Activated naive CD4-positive, alpha-beta T cell treated with anti-CD3 and anti-CD28 coated beads, Interleukin-2, amount 50 U/mL, for 16 hours (primary cell): ENCODE data around the gene SUPT3H.

Experiments used
- DNase-seq: peaks from one replicate; pipeline ENCODE4 v3.0.0-alpha.2; 2020

SUPT3H gene

DNA sequence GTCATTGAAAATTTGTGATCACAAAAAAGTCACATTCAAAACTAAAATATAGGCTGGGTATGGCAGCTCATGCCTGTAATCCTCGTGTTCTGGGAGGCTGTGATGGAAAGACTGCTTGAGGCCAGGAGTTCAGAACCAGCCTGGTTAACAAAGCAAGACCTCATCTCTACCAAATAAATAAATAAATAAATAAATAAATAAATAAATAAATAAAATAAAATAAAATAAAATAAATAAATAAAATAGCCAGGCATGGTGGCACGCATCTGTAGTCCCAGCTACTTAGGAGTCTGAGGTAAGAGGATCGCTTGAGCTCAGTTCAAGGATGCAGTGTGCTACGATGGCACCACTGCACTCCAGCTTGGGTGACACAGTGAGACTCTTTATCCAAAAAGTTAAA lies 392.7 kb downstream of the SUPT3H start:
- DNase-seq: no peak

DNA sequence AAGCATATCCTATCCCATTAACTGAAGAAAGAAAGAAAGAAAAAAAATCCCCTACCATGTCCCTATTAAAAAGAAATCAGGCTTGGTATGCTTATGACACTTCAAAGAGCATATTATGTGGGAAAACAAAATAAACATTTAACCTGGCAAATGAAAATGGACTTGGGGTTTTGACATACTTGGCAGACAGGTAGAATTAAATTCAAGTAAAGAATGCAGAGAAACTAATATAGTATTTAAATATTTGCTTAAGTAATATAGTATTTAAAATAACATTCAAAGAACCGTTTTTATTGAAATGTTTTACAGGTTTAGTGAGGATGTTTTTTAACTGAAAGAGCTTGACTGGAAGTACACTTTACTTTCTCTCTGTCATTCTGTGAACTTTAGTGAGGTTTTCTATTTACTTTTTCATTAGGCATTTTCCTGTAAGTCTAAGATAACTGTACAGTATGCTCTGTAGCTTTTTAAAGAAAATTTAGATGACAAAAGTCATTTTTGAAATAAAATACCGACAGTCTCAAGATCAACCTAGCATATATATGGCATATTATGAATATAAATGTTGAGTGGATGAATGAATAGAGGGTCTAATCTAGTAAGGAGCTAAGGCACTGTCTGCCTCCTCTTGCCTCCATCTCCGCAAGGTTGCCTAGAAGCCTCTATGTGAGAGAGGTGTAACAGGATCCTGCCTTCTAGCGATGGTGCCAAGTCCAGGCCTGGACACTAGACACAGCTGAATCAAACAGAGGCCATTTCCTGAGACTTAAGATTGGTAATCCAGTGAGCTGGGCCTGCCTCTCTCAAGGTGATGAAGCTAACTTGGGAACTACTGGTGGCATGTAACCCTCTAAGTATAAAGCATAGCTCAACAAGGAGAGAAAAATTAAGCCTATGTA lies 394.0 kb downstream of the SUPT3H start:
- DNase-seq: no peak

DNA sequence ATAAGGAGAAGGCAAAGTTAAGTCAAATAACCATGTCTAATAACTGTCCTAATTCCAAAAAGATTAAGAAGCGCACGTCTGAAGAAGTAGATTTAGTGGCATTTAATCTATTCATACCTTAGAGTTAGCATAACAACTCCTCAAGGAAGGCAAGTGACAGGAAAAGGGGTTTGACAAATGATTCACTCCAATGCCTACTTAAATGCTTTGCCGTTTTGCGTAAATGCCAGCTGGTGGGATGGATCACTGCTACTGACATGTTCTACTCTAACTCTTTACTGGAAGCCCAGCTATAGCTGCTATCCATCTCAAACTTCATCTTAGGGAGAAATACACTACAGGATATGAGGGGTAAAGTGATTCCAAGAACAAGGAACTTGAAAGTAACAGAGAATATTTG lies 396.9 kb downstream of the SUPT3H start:
- DNase-seq: no peak

DNA sequence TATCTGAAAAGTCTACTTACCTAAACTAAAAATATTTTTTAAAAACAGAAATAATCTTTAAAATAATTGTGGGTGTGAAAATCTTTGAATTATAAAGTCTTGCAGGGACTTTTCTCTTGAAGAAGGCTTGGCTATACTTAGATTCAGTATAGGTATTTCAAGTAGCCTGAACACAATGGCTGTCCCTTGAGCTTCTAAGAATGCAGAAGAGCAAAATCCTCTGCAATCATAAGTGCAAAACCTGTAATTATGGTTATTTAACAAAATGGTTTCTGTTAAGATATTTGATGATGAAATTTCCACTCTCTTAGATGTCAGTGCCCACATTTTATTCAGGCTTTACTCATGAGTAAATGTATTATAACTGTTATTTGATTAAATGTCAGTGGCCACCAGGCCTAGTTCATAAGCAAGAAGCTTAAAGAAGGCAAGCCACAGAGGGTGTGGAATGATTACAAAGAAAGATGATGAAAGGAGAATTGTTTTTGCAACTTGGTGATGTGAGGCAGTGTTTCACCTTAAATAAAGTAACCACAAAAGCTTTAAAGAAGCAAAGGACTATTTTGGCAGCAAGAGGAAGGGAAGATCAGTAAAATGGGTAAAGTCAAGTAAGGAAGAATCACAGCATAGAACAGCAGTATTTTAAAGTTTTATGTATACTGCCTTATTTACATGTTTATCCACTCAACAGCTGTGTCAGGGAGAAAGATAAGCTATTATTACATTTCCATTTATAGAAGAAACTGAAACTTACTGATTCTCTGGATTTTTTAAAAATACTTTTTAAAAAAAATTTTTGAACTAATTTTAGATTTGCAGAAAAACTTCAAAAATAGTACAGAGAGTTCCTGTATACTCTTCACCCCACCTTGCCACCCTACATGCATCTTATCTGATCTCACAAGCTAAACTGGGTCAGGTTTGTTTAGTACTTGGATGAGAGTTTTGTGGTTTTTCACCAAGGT lies 400.8 kb downstream of the SUPT3H start:
- DNase-seq: no peak

DNA sequence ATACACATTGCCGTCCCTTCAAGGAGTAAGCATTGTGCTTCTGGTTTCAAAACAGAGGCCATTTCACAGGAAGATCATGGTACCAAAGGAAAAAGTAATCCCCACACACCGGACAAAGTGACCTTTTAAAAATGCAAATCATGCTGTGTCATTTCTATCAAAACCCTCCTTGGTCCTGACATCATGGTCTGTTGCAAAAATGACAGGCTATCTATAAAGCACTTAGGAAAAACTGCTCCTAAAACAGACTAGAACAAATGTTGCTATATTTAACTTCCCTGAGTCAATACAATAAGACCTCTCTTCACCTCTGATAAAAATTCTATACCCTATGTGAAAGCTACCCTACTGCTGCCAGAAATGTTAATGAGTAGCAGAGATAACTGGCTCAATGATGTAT lies 403.2 kb downstream of the SUPT3H start:
- no peak for DNase-seq

DNA sequence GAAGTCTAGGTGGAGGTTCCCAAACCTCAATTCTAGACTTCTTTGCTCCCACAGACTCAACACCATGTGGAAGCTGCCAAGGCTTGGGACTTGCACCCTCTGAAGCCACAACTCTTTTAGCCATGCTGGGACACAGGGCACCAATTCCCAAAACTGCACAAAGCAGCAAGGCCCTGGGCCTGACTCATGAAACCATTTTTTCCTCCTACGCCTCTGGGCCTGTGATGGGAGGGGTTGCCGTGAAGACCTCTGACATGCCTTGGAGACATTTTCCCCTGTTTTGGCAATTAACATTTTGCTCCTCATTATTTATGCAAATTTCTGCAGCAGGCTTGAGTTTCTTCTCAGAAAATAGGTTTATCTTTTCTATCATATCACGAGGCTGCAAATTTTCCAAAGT lies 405.0 kb downstream of the SUPT3H start:
- DNase-seq: no peak

DNA sequence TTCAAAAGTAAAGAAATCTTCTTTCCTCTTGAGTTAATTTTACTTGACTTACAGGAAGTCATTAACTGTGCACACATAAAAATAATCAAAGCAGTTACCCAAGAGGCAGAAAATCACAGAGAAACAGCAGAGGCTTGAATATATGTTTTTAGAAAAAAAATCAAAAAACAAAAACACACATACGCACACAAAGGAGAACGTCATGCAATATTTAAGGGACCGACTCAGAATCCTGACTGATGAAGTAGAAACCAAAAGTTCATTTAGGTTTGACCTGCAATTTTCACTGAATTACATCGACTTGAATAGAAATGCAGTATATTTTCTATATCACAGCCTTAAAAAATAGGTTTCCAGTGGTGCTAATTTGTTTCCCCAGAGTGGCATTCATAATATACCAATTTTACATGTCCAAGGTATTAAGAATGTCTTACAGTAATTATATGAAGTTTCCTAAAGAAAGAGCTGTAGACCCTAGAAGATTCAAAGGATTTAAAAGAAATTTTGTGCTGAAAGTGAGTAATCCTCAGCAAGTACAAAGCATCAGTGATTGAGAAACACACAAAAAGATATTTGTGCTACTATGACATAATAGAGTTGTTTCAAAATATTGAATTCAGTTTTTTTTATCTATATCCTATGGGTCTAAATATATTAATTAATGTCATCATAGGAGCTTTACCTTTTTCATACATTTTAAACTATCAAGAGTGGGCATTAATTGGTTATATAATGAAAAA lies 408.1 kb downstream of the SUPT3H start:
- no peak for DNase-seq

DNA sequence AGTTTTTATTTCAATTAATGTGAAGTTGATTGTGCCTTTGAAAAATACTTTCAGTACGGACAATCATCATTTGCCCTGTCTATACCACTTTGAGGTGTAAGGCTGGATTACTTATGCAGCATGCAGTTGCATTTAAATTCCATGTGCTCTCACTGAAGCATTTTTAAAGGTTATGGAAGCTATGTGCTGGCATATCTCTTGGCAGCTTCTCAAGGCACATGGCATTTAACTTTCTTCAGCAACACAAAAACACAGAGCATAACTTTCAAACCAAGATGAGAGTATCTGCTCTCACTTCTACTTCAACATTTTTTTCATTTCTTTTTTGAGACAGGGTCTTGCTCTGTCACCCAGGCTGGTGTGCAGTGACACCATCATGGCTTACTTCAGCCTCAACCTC lies 410.3 kb downstream of the SUPT3H start:
- no peak for DNase-seq

DNA sequence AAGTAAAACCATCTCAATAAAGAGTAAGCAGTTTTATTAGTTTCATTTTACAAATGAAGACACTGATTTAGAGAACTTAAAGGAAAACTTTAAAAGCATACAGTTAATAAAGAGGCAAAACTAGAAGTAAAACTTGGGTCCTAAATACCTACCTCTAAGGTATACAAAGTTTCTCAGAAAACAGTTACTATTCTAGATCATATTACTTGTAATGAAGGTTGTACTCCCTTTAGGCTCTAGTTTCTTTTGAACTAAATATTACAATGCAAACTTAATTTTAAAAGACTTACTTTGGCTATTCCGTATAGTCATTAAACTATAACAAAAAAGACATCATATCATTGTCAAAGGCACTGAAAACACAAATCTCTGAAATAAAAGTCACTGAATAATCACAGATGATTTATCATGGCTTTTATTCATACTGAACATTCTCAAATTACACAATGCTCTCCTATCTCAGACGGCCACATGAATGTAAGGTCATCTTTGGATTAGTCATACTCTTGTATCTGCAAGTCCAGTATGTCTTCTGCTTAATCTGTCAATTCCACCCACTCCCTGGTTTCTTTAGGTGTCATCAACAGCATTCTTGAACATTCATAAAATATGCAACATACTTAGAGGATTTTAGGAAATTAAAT lies 411.2 kb downstream of the SUPT3H start:
- DNase-seq: no peak

DNA sequence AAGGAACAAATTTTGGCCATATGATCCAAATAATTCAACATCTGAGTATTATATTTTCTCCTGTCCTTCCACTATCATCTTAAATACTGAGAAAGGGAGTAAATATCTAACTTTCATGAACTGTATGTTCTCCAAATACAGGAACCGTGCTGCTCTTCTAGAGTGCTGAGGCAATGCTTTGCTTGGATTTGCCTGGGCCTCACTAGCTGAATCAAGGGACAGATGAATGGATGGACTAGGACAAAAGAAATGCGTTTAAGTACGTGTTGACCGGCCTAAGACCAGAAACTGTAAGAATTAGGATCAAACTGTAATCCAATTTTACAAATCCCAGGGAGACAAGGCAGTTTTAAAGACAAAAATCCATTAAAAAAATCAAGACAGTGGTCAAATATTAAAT lies 412.0 kb downstream of the SUPT3H start:
- DNase-seq: no peak

DNA sequence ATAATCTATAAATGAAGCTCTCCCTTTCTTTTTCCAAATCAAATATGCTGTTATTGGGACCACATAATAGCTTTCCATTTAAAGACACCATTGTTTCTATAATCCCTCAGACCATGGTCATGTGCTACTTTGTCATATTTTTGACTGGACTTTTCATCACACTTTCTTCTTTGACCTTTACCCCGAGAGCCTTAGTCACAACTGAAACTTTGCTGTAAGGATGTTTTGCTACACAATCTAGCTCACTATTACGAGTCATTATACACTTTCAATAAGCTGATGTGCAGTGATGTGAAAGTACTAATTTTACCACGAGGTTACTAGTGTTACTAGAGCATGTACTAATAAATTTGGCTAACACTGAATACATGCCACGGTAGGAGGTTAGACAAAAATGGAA lies 416.8 kb downstream of the SUPT3H start:
- no peak for DNase-seq

DNA sequence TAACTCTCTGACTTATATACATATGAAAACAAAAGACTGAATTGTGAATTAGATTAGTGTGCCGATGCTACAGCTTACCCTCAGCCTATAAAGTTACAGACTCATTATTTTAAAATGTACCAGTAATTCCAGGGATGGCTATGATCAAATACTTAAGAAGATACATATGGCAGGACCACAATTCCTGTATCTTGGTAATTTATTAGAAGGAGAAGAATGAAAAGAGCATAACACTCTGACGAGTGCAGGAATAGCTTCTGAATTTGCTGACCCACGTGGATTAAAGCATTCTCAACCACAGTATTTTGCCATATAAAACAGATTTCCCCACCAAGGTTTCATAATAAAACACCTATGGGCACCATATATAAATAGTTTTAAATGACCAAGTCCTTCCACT lies 418.1 kb downstream of the SUPT3H start:
- no peak for DNase-seq

DNA sequence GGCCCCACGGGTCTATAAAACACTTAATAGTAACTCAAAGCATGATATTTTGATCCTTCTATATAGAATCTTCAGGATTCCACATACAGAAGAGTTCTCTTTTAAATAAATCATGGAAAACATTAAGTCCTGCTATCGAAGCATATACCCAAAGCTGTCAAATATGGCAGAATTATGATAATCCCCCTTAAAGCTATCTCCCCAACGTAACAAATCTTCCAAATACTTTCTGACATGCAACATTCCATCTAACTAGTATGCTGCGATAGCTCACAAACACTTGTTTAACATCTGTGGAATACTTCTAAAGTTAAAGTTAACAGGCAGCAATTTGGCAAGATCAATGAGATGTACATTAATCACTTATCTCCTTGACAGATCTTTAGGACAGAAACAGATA lies 420.6 kb downstream of the SUPT3H start:
- DNase-seq: no peak

DNA sequence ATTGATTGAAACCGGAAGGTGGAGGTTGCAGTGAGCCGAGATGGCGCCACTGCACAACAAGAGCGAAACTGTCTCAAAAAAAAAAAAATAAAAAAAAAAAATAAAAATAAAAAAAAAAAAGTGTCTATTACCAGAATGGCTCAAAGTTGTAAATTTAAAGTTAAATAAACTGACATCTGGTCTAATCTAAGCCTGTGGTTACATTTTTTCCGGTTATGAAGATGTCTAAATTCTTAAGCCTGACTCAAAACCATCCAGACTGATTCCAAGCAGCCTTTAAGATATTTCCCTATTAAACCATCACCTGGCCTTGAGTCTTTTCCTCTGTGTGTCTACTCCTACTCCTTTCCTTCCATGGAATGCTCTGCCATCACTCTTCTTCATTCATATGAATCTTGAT lies 421.3 kb downstream of the SUPT3H start:
- DNase-seq: no peak

DNA sequence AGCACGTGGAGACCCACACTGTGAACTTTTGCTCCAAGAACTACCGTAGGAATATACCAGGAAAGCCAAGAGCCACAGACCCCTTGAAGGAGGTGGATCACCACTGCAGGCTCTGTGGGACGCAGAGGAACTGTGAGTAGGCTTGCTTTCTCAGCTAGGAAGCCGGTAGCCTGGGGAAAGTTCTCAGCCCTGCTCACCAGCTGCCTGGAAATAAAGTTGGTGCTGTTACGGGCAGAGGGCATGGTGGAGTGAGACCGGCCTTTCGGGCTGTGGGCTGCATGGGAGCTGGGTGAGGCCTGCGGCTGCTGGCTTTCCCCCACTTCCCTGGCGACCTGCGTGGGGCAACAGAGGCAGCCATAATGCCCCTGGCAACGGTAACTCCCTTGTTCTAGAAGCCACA lies 422.6 kb downstream of the SUPT3H start:
- no peak for DNase-seq

DNA sequence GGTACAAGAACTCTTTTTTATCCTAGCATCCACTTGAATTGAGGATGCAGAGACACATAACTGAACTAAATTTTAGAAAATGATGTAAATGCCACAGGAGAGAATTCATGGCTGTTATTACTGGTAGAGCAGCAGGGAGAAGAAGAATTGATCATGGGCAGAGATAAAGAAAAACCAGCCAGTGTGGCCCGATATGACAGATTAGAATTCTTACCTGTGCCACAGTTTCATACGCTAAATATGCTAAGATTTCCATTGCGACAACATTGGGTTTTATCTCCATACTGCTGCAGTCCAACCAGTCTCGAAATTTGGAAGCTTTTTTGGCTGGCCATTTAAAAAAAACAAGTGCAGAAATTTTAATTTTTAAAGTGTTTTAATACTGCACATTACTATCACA lies 423.5 kb downstream of the SUPT3H start:
- no peak for DNase-seq

DNA sequence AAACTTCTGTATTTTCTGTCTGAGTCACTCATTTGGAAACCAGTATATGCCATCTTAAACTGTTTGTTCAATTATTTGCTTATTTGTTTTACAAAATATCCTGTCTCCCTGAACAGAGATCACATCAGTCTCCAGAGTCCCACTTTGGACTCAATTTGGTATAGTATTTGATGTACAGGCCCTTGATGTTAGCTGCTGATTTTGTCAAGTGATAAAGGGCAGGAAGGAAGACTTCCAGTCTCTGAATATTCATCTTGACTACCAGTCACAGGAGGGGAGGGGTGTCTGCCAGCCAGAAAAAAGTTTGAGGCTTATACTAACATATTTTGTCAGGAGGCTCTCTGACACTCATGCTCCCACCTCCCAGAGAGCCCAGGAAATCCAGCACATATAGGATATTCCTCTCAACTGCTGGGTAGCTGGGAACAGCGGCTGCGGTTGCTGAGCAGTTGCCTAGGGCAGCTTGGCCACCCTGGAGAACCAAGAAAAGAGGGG lies 426.4 kb downstream of the SUPT3H start:
- no peak for DNase-seq

DNA sequence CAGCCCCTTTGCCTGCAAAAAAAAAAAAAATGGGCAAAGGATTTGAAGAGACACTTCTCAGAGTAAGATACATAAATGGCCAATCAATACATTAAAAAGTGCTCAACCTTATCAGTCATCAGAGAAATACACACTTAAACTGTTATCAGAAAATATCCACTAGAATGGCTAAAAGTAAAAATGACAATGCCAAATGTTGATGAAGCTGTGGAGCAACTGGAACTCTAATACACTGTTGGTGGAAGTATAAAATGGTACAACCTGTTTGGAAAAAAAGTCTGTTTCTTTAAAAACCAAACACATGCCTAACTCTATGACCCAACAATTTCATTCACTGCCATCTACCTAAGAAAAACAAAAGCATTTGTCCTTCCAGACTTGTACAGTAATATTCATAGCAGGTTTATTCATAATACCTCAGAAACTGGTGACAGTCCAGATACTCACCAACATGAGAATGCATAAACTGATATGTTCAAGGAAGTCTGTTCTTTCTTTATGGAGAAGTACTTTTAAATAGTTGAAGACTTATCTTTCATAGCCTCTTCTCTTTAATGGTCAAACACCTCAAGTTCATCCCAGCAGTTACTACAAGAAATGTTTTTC lies 428.0 kb downstream of the SUPT3H start:
- DNase-seq: no peak

DNA sequence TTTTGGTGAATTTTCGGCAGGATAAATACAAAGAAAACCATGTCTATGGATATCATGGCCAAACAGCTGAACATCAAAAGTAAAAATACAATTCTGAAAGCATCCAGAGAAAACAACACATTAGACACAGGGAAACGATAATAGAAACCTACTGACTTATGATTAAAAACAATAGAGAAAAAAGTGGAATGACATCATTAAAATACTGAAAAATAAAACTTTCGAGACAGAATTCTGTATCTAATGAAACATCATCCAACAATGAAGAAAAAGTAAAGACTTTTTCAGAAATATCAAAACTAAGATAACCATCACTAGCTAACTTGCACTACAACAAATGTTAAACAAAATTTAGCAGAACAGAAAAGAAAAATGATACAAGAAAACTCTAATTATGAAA lies 434.2 kb downstream of the SUPT3H start:
- DNase-seq: no peak

DNA sequence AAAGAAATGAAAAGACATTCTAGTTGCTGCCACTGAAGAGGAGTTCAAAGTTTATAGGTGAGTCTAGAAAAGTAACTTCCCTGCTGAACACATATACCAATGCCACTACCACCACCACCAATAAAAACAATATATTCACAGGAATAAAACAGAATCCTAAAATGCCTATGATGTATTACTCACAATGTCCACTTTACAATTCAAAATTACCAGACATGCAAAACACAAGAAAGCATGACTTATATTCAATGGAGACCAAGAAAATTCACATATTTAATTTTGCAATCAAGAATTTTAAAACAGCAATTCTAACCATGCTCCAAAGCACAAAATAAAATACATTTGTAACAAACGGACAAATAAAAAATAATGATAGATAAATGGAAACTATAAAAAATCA lies 434.9 kb downstream of the SUPT3H start:
- DNase-seq: no peak

DNA sequence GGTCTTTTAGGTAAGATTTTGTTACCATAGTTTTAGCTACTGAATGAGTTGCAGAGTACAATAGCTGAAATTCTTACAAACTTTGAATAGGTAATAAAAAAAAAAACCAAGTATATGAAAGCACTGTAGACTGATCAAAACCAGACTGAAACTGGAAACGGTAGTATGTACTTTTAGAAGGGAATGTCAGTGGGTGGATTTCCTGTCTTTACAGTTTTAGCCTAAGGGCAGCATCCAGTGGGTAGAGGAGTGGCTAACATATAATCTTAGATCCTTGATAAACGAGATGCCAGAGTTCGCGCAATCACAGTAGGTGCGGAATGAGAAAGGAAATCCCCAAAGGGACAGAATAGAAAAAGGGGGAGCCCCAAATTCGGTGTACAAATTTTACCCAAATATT lies 435.5 kb downstream of the SUPT3H start:
- DNase-seq: no peak

DNA sequence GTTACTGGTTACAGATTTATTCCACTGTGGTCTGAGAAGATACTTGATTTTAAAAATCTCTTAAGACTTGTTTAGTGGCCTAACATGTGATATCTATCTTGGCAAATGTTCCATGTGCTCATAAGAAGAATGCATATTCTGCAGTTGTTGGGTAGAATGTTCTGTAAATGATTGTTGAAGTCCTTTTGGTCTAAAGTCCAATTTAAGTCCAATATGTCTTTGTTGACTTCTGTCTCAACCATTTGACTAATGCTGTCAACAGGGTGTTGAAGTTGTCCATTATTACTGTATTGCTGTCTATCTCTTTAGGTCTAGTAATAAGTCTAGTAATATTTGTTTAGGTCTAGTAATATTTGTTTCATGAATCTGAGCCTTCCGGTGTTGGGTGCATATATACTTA lies 437.4 kb downstream of the SUPT3H start:
- no peak for DNase-seq
